Measurements from ENCODE around the gene DDX10. TPM values are rescaled to one million over a fixed set of nuclear protein-coding genes. Genes with fewer than 3 reads are reported as not detected.

The DDX10 gene
- total RNA-seq, result 36.0 and 42.2 TPM in 2 replicates

GRCh38 chr11:108664730-108665525, at the start of gene DDX10:
Gene DDX10 (plus strand): TSS chr11:108665069. CDS start chr11:108665154, 85 bp downstream.

Other genes with a start within 250 kb of the DDX10 start
- not detected in 2 replicates for gene C11orf65, start 197.5 kb upstream of the DDX10 start, total RNA-seq
- gene POGLUT3, start 166.7 kb upstream of the DDX10 start, total RNA-seq, result 18.4 and 23.1 TPM in 2 replicates
- under 0.01 and 0.32 TPM in 2 replicates for gene EXPH5, start 71.3 kb upstream of the DDX10 start, total RNA-seq